ENCODE data around the gene EIF3B.
"Not testable (repeated sequence)": the region's sequence is repeated elsewhere in the genome, so short reads cannot be mapped to it uniquely, and the experiment has no call there.

The EIF3B gene

GRCh38 chr7:2317556-2318293 lies 36.9 kb upstream of the EIF3B start:
- H3K36me3 Mint-ChIP-seq (ENCODE audit: low read depth) = no peaks in the 10 kb centered on the region
- H3K27ac Mint-ChIP-seq = no peak overlapping the region
- H3K4me1 Mint-ChIP-seq = peaks cover 6% of the 10 kb centered on the region
- H3K4me3 Mint-ChIP-seq = no peak overlapping the region
- TF ChIP-seq CTCF (IDR thresholded peaks at IDR 0.05) = no peak
- H3K27me3 Mint-ChIP-seq (ENCODE audit: low read depth, poor library complexity) = peaks cover 5% of the 10 kb centered on the region
- H3K9me3 Mint-ChIP-seq = no peaks in the 10 kb centered on the region
- no peak for DNase-seq

GRCh38 chr7:2321020-2321419 lies 33.6 kb upstream of the EIF3B start:
- no peak for DNase-seq
- no peaks in the 10 kb centered on the region for H3K9me3 Mint-ChIP-seq
- peak overlapping the region; percentile 78 for H3K27ac Mint-ChIP-seq

GRCh38 chr7:2325162-2325561 lies 29.5 kb upstream of the EIF3B start:
- peak overlapping the region; percentile 82 for H3K27ac Mint-ChIP-seq
- no peak for DNase-seq
- TF ChIP-seq CTCF (IDR thresholded peaks at IDR 0.05) = no peak
- H3K4me3 Mint-ChIP-seq = no peak overlapping the region
- no peaks in the 10 kb centered on the region for H3K4me1 Mint-ChIP-seq
- H3K27me3 Mint-ChIP-seq (ENCODE audit: low read depth, poor library complexity) = peaks cover 5% of the 10 kb centered on the region
- H3K36me3 Mint-ChIP-seq (ENCODE audit: low read depth) = no peaks in the 10 kb centered on the region
- H3K9me3 Mint-ChIP-seq = no peaks in the 10 kb centered on the region

More at GRCh38 chr7:2321020-2321419, 33.6 kb upstream of the EIF3B start:
- no peak overlapping the region for H3K4me3 Mint-ChIP-seq
- H3K27me3 Mint-ChIP-seq (ENCODE audit: low read depth, poor library complexity) = peaks cover 5% of the 10 kb centered on the region
- no peak for TF ChIP-seq CTCF (IDR thresholded peaks at IDR 0.05)
- no peaks in the 10 kb centered on the region for H3K4me1 Mint-ChIP-seq
- no peaks in the 10 kb centered on the region for H3K36me3 Mint-ChIP-seq (ENCODE audit: low read depth)

GRCh38 chr7:2326951-2327350 lies 27.7 kb upstream of the EIF3B start:
- H3K9me3 Mint-ChIP-seq = no peaks in the 10 kb centered on the region
- H3K4me1 Mint-ChIP-seq = peaks cover 4% of the 10 kb centered on the region
- H3K4me3 Mint-ChIP-seq = no peak overlapping the region
- DNase-seq = no peak
- no peaks in the 10 kb centered on the region for H3K27me3 Mint-ChIP-seq (ENCODE audit: low read depth, poor library complexity)
- TF ChIP-seq CTCF (IDR thresholded peaks at IDR 0.05) = no peak
- H3K36me3 Mint-ChIP-seq (ENCODE audit: low read depth) = peaks cover 6% of the 10 kb centered on the region
- H3K27ac Mint-ChIP-seq = no peak overlapping the region

GRCh38 chr7:2330493-2330892 lies 24.1 kb upstream of the EIF3B start:
- H3K9me3 Mint-ChIP-seq = no peaks in the 10 kb centered on the region
- H3K4me3 Mint-ChIP-seq = no peak overlapping the region
- DNase-seq = no peak
- peaks cover 4% of the 10 kb centered on the region for H3K4me1 Mint-ChIP-seq
- no peak overlapping the region for H3K27ac Mint-ChIP-seq
- TF ChIP-seq CTCF (IDR thresholded peaks at IDR 0.05) = no peak
- peaks cover 19% of the 10 kb centered on the region for H3K36me3 Mint-ChIP-seq (ENCODE audit: low read depth)
- no peaks in the 10 kb centered on the region for H3K27me3 Mint-ChIP-seq (ENCODE audit: low read depth, poor library complexity)

- H3K9me3 Mint-ChIP-seq = no peaks in the 10 kb centered on the region
- no peak for DNase-seq
Measured at GRCh38 chr7:2331707-2332106, 22.9 kb upstream of the EIF3B start.

GRCh38 chr7:2332606-2333231 lies 21.9 kb upstream of the EIF3B start:
- H3K4me3 Mint-ChIP-seq; H3K9me3 Mint-ChIP-seq; H3K4me1 Mint-ChIP-seq; H3K27me3 Mint-ChIP-seq (ENCODE audit: low read depth, poor library complexity); DNase-seq: not testable (repeated sequence)
- Mint-ChIP-seq H3K36me3 (ENCODE audit: low read depth) (peaks cover 24% of the 10 kb centered on the region), H3K27ac (peak overlapping the region; percentile 11)

More at GRCh38 chr7:2331707-2332106, 22.9 kb upstream of the EIF3B start:
- H3K4me3 Mint-ChIP-seq = no peak overlapping the region
- peaks cover 4% of the 10 kb centered on the region for H3K4me1 Mint-ChIP-seq
- H3K36me3 Mint-ChIP-seq (ENCODE audit: low read depth) = peaks cover 21% of the 10 kb centered on the region
- no peak for TF ChIP-seq CTCF (IDR thresholded peaks at IDR 0.05)
- no peaks in the 10 kb centered on the region for H3K27me3 Mint-ChIP-seq (ENCODE audit: low read depth, poor library complexity)
- H3K27ac Mint-ChIP-seq = no peak overlapping the region

Data from nephron progenitor cell (in vitro differentiated cells).